ENCODE measurements around the gene MLN.

The MLN gene

GRCh38 chr6:33771146-33772081 lies 32.4 kb downstream of the MLN start:
- DNase-seq: peak; percentile 54

- DNase-seq: no peak
These were observed 33.0 kb downstream of the MLN start for GRCh38 chr6:33770833-33771145.

- DNase-seq: no peak
These were observed 33.5 kb downstream of the MLN start for GRCh38 chr6:33770124-33770832.

- DNase-seq: no peak
These were observed 34.5 kb downstream of the MLN start for GRCh38 chr6:33769248-33769821.

- DNase-seq: peak; percentile 81
These were observed 35.1 kb downstream of the MLN start for GRCh38 chr6:33768644-33769120.

GRCh38 chr6:33766921-33767907 lies 36.6 kb downstream of the MLN start:
- no peak for DNase-seq

- no peak for DNase-seq
These were observed 38.4 kb downstream of the MLN start for GRCh38 chr6:33765368-33765767.

GRCh38 chr6:33764036-33764435 lies 39.8 kb downstream of the MLN start:
- DNase-seq: no peak

GRCh38 chr6:33763483-33763882 lies 40.3 kb downstream of the MLN start:
- no peak for DNase-seq

- DNase-seq: no peak
These were observed 41.1 kb downstream of the MLN start for GRCh38 chr6:33762713-33763112.

- DNase-seq: peak; percentile 39
These were observed 41.7 kb downstream of the MLN start for GRCh38 chr6:33761922-33762629.

GRCh38 chr6:33761581-33761921 lies 42.3 kb downstream of the MLN start:
- no peak for DNase-seq

GRCh38 chr6:33759887-33760629 lies 43.7 kb downstream of the MLN start:
- no peak for DNase-seq

- no peak for DNase-seq
These were observed 45.0 kb downstream of the MLN start for GRCh38 chr6:33758815-33759216.

- no peak for DNase-seq
These were observed 45.9 kb downstream of the MLN start for GRCh38 chr6:33757906-33758305.

GRCh38 chr6:33757113-33757512 lies 46.7 kb downstream of the MLN start:
- no peak for DNase-seq

- DNase-seq: no peak
These were observed 47.4 kb downstream of the MLN start for GRCh38 chr6:33756211-33756954.

GRCh38 chr6:33755070-33755869 lies 48.5 kb downstream of the MLN start:
- no peak for DNase-seq

- no peak for DNase-seq
These were observed 49.6 kb downstream of the MLN start for GRCh38 chr6:33754222-33754621.

GRCh38 chr6:33752646-33753015 lies 51.2 kb downstream of the MLN start:
- no peak for DNase-seq
